ENCODE data around the gene TLCD2.

GRCh38 chr17:1713160-1713877 is 3.1 kb upstream of the TLCD2 start:
- TF ChIP-seq CTCF (CRISPR knock-in tag; IDR thresholded peaks at IDR 0.05) = no peak
- TF ChIP-seq ZSCAN30 (CRISPR knock-in tag; IDR thresholded peaks at IDR 0.05) = no peak
- no peak for TF ChIP-seq NBN (conservative IDR thresholded peaks at IDR 0.05)
- TF ChIP-seq CBX5 (CRISPR knock-in tag; IDR thresholded peaks at IDR 0.05; ENCODE audit: borderline replicate concordance) = no peak
- TF ChIP-seq ZNF660 (CRISPR knock-in tag; IDR thresholded peaks at IDR 0.05; ENCODE audit: borderline replicate concordance, low read depth) = no peak

Measured in HepG2 (cell line).